ENCODE results near the gene CDH8.

The CDH8 gene

DNA sequence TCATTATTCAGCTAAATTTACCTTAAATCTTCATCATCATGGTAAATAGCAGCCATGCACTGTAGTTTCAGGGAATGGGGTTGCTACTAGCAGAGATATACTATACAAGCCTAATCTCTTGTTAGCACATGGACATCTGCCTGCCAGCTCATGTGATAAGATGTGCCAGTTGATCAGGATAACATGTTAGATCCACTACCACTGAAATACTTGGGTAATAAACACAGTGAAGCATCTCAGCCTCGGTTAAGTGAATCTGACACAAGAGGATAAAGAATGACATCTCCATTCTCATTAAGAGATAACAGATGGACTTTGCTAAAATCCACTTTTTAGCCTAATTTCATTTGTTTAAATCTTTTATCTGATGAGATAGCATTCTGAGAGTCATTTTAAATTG is 256.1 kb downstream of the CDH8 start:
- no peak overlapping the region for H2BK120ac ChIP-seq (ENCODE audit: low read depth, low read length)
- DNase-seq = no peak
- H4K91ac ChIP-seq (ENCODE audit: low read length) = no peak overlapping the region
- H3K14ac ChIP-seq (ENCODE audit: low read length in 2 of 2) = no peak overlapping the region
- 67% methylated on average over 1 of the region's 1 CpG for WGBS
- H3K9ac ChIP-seq (ENCODE audit: low read length) = no peak overlapping the region
- no peak overlapping the region for H3K4me2 ChIP-seq (ENCODE audit: low read length, poor library complexity, severe bottlenecking)
- no peaks in the 10 kb centered on the region for H3K79me1 ChIP-seq (replicated peaks; ENCODE audit: low read length, poor library complexity, severe bottlenecking)
- H2AFZ ChIP-seq (ENCODE audit: low read depth, low read length) = no peak overlapping the region
- H2BK12ac ChIP-seq (ENCODE audit: low read length in 2 of 2) = no peak overlapping the region
- H2BK5ac ChIP-seq (ENCODE audit: low read depth, low read length, poor library complexity, severe bottlenecking) = no peak overlapping the region
- no peak overlapping the region for H3K4me3 ChIP-seq (ENCODE audit: insufficient read depth in 1 of 2, low read depth in 1 of 2, low read length in 2 of 2)
- no peak overlapping the region for H4K8ac ChIP-seq (ENCODE audit: low read length)
- H3K36me3 ChIP-seq (ENCODE audit: control insufficient read depth in 1 of 2, insufficient read depth in 2 of 2, low read depth in 1 of 2, low read length in 2 of 2) = no peaks in the 10 kb centered on the region
- H3K4ac ChIP-seq (ENCODE audit: low read depth in 1 of 2, low read length in 2 of 2) = no peak overlapping the region
- H3K27ac ChIP-seq (ENCODE audit: low read length, poor library complexity, severe bottlenecking) = no peak overlapping the region
- H3K27me3 ChIP-seq (ENCODE audit: control insufficient read depth in 1 of 2, insufficient read depth in 1 of 2, low read length in 2 of 2) = no peaks in the 10 kb centered on the region
- no peaks in the 10 kb centered on the region for H3K4me1 ChIP-seq (ENCODE audit: control insufficient read depth, insufficient read depth, low read depth, low read length)
- H2AK5ac ChIP-seq (ENCODE audit: low read length, severe bottlenecking) = no peak overlapping the region
- no peak overlapping the region for H2BK15ac ChIP-seq (ENCODE audit: low read depth, poor library complexity, severe bottlenecking)
- H3K23ac ChIP-seq (ENCODE audit: low read length in 2 of 2) = no peak overlapping the region
- H3K9me3 ChIP-seq (ENCODE audit: control insufficient read depth, low read length) = no peaks in the 10 kb centered on the region
- H3K18ac ChIP-seq (ENCODE audit: low read depth in 1 of 2, low read length in 2 of 2) = no peak overlapping the region

- Histone ChIP-seq H2AK5ac (ENCODE audit: low read length, severe bottlenecking) (no peak overlapping the region), H3K18ac (ENCODE audit: low read depth in 1 of 2, low read length in 2 of 2) (no peak overlapping the region), H2AFZ (ENCODE audit: low read depth, low read length) (no peak overlapping the region), H3K9ac (ENCODE audit: low read length) (no peak overlapping the region), H3K27me3 (ENCODE audit: control insufficient read depth in 1 of 2, insufficient read depth in 1 of 2, low read length in 2 of 2) (no peaks in the 10 kb centered on the region), H3K4me1 (ENCODE audit: control insufficient read depth, insufficient read depth, low read depth, low read length) (no peaks in the 10 kb centered on the region), H2BK15ac (ENCODE audit: low read depth, poor library complexity, severe bottlenecking) (no peak overlapping the region), H3K9me3 (ENCODE audit: control insufficient read depth, low read length) (no peaks in the 10 kb centered on the region), H4K91ac (ENCODE audit: low read length) (no peak overlapping the region), H3K23ac (ENCODE audit: low read length in 2 of 2) (no peak overlapping the region), H3K4me2 (ENCODE audit: low read length, poor library complexity, severe bottlenecking) (no peak overlapping the region), H2BK12ac (ENCODE audit: low read length in 2 of 2) (no peak overlapping the region), H2BK5ac (ENCODE audit: low read depth, low read length, poor library complexity, severe bottlenecking) (no peak overlapping the region), H4K8ac (ENCODE audit: low read length) (no peak overlapping the region), H2BK120ac (ENCODE audit: low read depth, low read length) (no peak overlapping the region), H3K36me3 (ENCODE audit: control insufficient read depth in 1 of 2, insufficient read depth in 2 of 2, low read depth in 1 of 2, low read length in 2 of 2) (no peaks in the 10 kb centered on the region), H3K27ac (ENCODE audit: low read length, poor library complexity, severe bottlenecking) (no peak overlapping the region), H3K4me3 (ENCODE audit: insufficient read depth in 1 of 2, low read depth in 1 of 2, low read length in 2 of 2) (no peak overlapping the region), H3K4ac (ENCODE audit: low read depth in 1 of 2, low read length in 2 of 2) (no peak overlapping the region), H3K14ac (ENCODE audit: low read length in 2 of 2) (no peak overlapping the region), H3K79me1 (replicated peaks; ENCODE audit: low read length, poor library complexity, severe bottlenecking) (no peaks in the 10 kb centered on the region)
- WGBS = 100% methylated on average over 1 of the region's 1 CpG
- peak; percentile 5 for DNase-seq
Measured at GRCh38 chr16:61770301-61770700, 265.9 kb downstream of the CDH8 start.

- Histone ChIP-seq H3K9ac (ENCODE audit: low read length) (no peak overlapping the region), H3K23ac (ENCODE audit: low read length in 2 of 2) (no peak overlapping the region), H3K27me3 (ENCODE audit: control insufficient read depth in 1 of 2, insufficient read depth in 1 of 2, low read length in 2 of 2) (no peaks in the 10 kb centered on the region), H2AFZ (ENCODE audit: low read depth, low read length) (no peak overlapping the region), H3K14ac (ENCODE audit: low read length in 2 of 2) (no peak overlapping the region), H3K4ac (ENCODE audit: low read depth in 1 of 2, low read length in 2 of 2) (no peak overlapping the region), H3K27ac (ENCODE audit: low read length, poor library complexity, severe bottlenecking) (no peak overlapping the region), H4K91ac (ENCODE audit: low read length) (no peak overlapping the region), H2BK120ac (ENCODE audit: low read depth, low read length) (no peak overlapping the region), H3K4me2 (ENCODE audit: low read length, poor library complexity, severe bottlenecking) (no peak overlapping the region), H2BK5ac (ENCODE audit: low read depth, low read length, poor library complexity, severe bottlenecking) (no peak overlapping the region), H3K9me3 (ENCODE audit: control insufficient read depth, low read length) (no peaks in the 10 kb centered on the region), H4K8ac (ENCODE audit: low read length) (no peak overlapping the region), H3K18ac (ENCODE audit: low read depth in 1 of 2, low read length in 2 of 2) (no peak overlapping the region), H2BK15ac (ENCODE audit: low read depth, poor library complexity, severe bottlenecking) (no peak overlapping the region), H3K4me1 (ENCODE audit: control insufficient read depth, insufficient read depth, low read depth, low read length) (no peaks in the 10 kb centered on the region), H2AK5ac (ENCODE audit: low read length, severe bottlenecking) (no peak overlapping the region), H3K4me3 (ENCODE audit: insufficient read depth in 1 of 2, low read depth in 1 of 2, low read length in 2 of 2) (no peak overlapping the region), H3K36me3 (ENCODE audit: control insufficient read depth in 1 of 2, insufficient read depth in 2 of 2, low read depth in 1 of 2, low read length in 2 of 2) (no peaks in the 10 kb centered on the region), H3K79me1 (replicated peaks; ENCODE audit: low read length, poor library complexity, severe bottlenecking) (no peaks in the 10 kb centered on the region), H2BK12ac (ENCODE audit: low read length in 2 of 2) (no peak overlapping the region)
- DNase-seq = no peak
- no CpG with 5 or more reads among the region's 2 CpGs for WGBS
Measured at GRCh38 chr16:61763991-61764390, 272.2 kb downstream of the CDH8 start.

GRCh38 chr16:61763013-61763412 is 273.2 kb downstream of the CDH8 start:
- 76% methylated on average over 3 of the region's 3 CpGs for WGBS
- Histone ChIP-seq H2BK5ac (ENCODE audit: low read depth, low read length, poor library complexity, severe bottlenecking) (no peak overlapping the region), H3K79me1 (replicated peaks; ENCODE audit: low read length, poor library complexity, severe bottlenecking) (no peaks in the 10 kb centered on the region), H2BK15ac (ENCODE audit: low read depth, poor library complexity, severe bottlenecking) (no peak overlapping the region), H2BK120ac (ENCODE audit: low read depth, low read length) (no peak overlapping the region), H3K4me3 (ENCODE audit: insufficient read depth in 1 of 2, low read depth in 1 of 2, low read length in 2 of 2) (no peak overlapping the region), H3K27ac (ENCODE audit: low read length, poor library complexity, severe bottlenecking) (no peak overlapping the region), H3K27me3 (ENCODE audit: control insufficient read depth in 1 of 2, insufficient read depth in 1 of 2, low read length in 2 of 2) (no peaks in the 10 kb centered on the region), H3K4ac (ENCODE audit: low read depth in 1 of 2, low read length in 2 of 2) (no peak overlapping the region), H3K36me3 (ENCODE audit: control insufficient read depth in 1 of 2, insufficient read depth in 2 of 2, low read depth in 1 of 2, low read length in 2 of 2) (no peaks in the 10 kb centered on the region), H2AK5ac (ENCODE audit: low read length, severe bottlenecking) (no peak overlapping the region), H4K8ac (ENCODE audit: low read length) (no peak overlapping the region), H4K91ac (ENCODE audit: low read length) (no peak overlapping the region), H2AFZ (ENCODE audit: low read depth, low read length) (no peak overlapping the region), H3K9ac (ENCODE audit: low read length) (no peak overlapping the region), H3K23ac (ENCODE audit: low read length in 2 of 2) (no peak overlapping the region), H3K9me3 (ENCODE audit: control insufficient read depth, low read length) (peaks cover 3% of the 10 kb centered on the region), H3K4me2 (ENCODE audit: low read length, poor library complexity, severe bottlenecking) (no peak overlapping the region), H3K14ac (ENCODE audit: low read length in 2 of 2) (no peak overlapping the region), H3K18ac (ENCODE audit: low read depth in 1 of 2, low read length in 2 of 2) (no peak overlapping the region), H3K4me1 (ENCODE audit: control insufficient read depth, insufficient read depth, low read depth, low read length) (no peaks in the 10 kb centered on the region), H2BK12ac (ENCODE audit: low read length in 2 of 2) (no peak overlapping the region)
- DNase-seq = no peak

Data from mesenchymal stem cell (in vitro differentiated cells and primary cell).